ENCODE measurements around the gene AVP. TPM values are rescaled to one million over a fixed set of nuclear protein-coding genes. Genes with fewer than 3 reads are reported as not detected.
A peak's percentile ranks its signal among the peaks of the same experiment; 100 is the strongest.

The AVP gene
- total and polyA plus RNA-seq, 8 donors, result not detected

GRCh38 chr20:3045816-3046676 lies 38.5 kb downstream of the AVP start, which contains the start of gene MRPS26:
Gene MRPS26 (plus strand): TSS chr20:3046052. CDS start chr20:3046069, 17 bp downstream.
- Histone ChIP-seq H3K4me3 (peak within 1 kb of the TSS; percentile 91 to 98), H3K27me3 (no peaks in the 10 kb centered on the region), H3K9me3 (no peaks in the 10 kb centered on the region), H3K36me3 (peaks cover 0 to 28% of the 10 kb centered on the region in 2 donors), H3K27ac (peak within 1 kb of the TSS; percentile 87 to 90), H3K4me1 (peaks cover 7 to 25% of the 10 kb centered on the region in 2 donors)
- intact Hi-C loops (cut with DNase I), result no loop called here
- DNase-seq (peak; percentile 92 to 98 (median 93)), ATAC-seq (peak; percentile 96)
- no peak for TF ChIP-seq CTCF (IDR thresholded peaks at IDR 0.05)

GRCh38 chr20:3045042-3045815 lies 39.3 kb downstream of the AVP start:
- Histone ChIP-seq H3K9me3 (no peaks in the 10 kb centered on the region), H3K27ac (peak overlapping the region; percentile 87 to 90), H3K4me3 (peak overlapping the region; percentile 91 to 98), H3K36me3 (peaks cover 0 to 32% of the 10 kb centered on the region in 2 donors), H3K27me3 (no peaks in the 10 kb centered on the region), H3K4me1 (peaks cover 7 to 25% of the 10 kb centered on the region in 2 donors)
- no peak for TF ChIP-seq CTCF (IDR thresholded peaks at IDR 0.05)
- peak in 1 of 4 donors; percentile 86 for DNase-seq
- peak; percentile 78 for ATAC-seq
- intact Hi-C loops (cut with DNase I), result no loop called here

GRCh38 chr20:3044336-3044965 lies 40.1 kb downstream of the AVP start:
- Histone ChIP-seq H3K4me1 (peaks cover 7 to 25% of the 10 kb centered on the region in 2 donors), H3K27me3 (no peaks in the 10 kb centered on the region), H3K27ac (no peak overlapping the region), H3K9me3 (no peaks in the 10 kb centered on the region), H3K36me3 (peaks cover 0 to 33% of the 10 kb centered on the region in 2 donors), H3K4me3 (no peak overlapping the region)
- ATAC-seq (no peak), DNase-seq (no peak)
- intact Hi-C loops (cut with DNase I), result no loop called here
- no peak for TF ChIP-seq CTCF (IDR thresholded peaks at IDR 0.05)

GRCh38 chr20:3043322-3043721 lies 41.2 kb downstream of the AVP start, which contains the start of gene GNRH2:
Gene GNRH2 (plus strand): TSS chr20:3043622. CDS start chr20:3044415, 793 bp downstream.
- Histone ChIP-seq H3K9me3 (no peaks in the 10 kb centered on the region), H3K27ac (peak within 1 kb of the TSS in 1 of 2 donors; percentile 51), H3K4me1 (peaks cover 7 to 25% of the 10 kb centered on the region in 2 donors), H3K4me3 (no peak within 1 kb of the TSS), H3K36me3 (peaks cover 0 to 33% of the 10 kb centered on the region in 2 donors), H3K27me3 (no peaks in the 10 kb centered on the region)
- ATAC-seq, result no peak
- DNase-seq, result no peak
- intact Hi-C loops (cut with DNase I), result no loop called here
- no peak for TF ChIP-seq CTCF (IDR thresholded peaks at IDR 0.05)

Measured in left lung (tissue), 10 donors.